ENCODE measurements around the gene FKBP5.

DNA sequence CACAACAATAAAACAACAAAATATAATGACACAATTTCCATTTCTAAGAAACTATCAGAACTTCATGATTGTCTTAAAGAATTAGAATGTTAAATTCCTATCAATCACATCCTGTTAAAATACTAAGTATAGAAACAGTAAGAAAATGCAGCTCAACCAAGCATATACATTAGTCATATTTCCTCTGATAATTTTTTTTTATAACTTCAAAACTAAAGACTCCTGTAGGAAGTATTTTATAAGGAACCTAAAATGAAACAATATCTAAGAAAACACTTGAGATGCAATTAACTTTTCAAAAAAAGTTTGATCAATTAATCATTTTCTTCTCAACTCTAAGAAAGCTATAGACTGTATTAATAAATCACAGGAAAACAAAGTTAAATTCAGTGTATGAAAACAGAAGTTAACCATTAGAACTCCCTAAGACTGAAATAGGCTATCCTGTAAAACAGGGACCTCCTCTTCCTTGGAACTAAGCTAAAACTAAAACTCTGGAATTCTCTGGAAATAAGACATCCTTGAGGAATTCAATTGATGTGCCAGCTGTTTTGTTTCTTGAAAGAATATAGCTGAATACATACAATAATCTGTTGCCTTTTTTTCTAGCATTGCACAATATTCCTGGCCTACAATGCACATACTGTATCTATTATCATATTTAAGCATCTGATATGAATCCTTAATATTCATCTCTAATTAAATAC, 19.8 kb downstream of the FKBP5 start:
- TF ChIP-seq, protein P1, sequence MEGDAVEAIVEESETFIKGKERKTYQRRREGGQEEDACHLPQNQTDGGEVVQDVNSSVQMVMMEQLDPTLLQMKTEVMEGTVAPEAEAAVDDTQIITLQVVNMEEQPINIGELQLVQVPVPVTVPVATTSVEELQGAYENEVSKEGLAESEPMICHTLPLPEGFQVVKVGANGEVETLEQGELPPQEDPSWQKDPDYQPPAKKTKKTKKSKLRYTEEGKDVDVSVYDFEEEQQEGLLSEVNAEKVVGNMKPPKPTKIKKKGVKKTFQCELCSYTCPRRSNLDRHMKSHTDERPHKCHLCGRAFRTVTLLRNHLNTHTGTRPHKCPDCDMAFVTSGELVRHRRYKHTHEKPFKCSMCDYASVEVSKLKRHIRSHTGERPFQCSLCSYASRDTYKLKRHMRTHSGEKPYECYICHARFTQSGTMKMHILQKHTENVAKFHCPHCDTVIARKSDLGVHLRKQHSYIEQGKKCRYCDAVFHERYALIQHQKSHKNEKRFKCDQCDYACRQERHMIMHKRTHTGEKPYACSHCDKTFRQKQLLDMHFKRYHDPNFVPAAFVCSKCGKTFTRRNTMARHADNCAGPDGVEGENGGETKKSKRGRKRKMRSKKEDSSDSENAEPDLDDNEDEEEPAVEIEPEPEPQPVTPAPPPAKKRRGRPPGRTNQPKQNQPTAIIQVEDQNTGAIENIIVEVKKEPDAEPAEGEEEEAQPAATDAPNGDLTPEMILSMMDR (IDR thresholded peaks at IDR 0.05 in 8 of 11, conservative IDR thresholded peaks at IDR 0.05 in 3 of 11) = no peak
- TF ChIP-seq POLR2A (IDR thresholded peaks at IDR 0.05) = no peak
- no peak for TF ChIP-seq POLR2AphosphoS5 (IDR thresholded peaks at IDR 0.05)

Measured in spleen (tissue), 7 donors.